ENCODE measurements around the gene CPLX3. TPM values are rescaled to one million over a fixed set of nuclear protein-coding genes. Genes with fewer than 3 reads are reported as not detected.

CPLX3 gene
- polyA plus RNA-seq, 2 of the 4 experiments (the other 2 are of a cell fraction) = not detected

GRCh38 chr15:74845581-74845980 lies 19.2 kb downstream of the CPLX3 start:
- FAIRE-seq (no peak), DNase-seq (ENCODE audit: low read depth in 1 of 2, low spot score in 1 of 2) (no peak), ATAC-seq (no peak)
- 96% methylated on average over 4 of the region's 4 CpGs for WGBS (ENCODE audit: missing lambda C conversion rate)
- Histone ChIP-seq H3K27ac (no peak overlapping the region), H3K4me3 (no peak overlapping the region), H3K4me1 (peaks cover 13% of the 10 kb centered on the region), H3K9me3 (no peaks in the 10 kb centered on the region), H3K4me2 (no peak overlapping the region)
- TF ChIP-seq HOXA7 (CRISPR knock-in tag; IDR thresholded peaks at IDR 0.05) = no peak
- no peak for TF ChIP-seq POLR2A (IDR thresholded peaks at IDR 0.05; ENCODE audit: low read length)
- no peak for TF ChIP-seq FOSB (CRISPR knock-in tag; IDR thresholded peaks at IDR 0.05)
- TF ChIP-seq ZSCAN20 (CRISPR knock-in tag; IDR thresholded peaks at IDR 0.05) = no peak
- TF ChIP-seq PHF8 (IDR thresholded peaks at IDR 0.05; ENCODE audit: borderline replicate concordance, low read depth) = no peak
- TF ChIP-seq ELK1 (IDR thresholded peaks at IDR 0.05; ENCODE audit: low read depth, low read length) = no peak
- no peak for TF ChIP-seq EHF (CRISPR knock-in tag; IDR thresholded peaks at IDR 0.05)
- no peak for TF ChIP-seq MAZ (IDR thresholded peaks at IDR 0.05; ENCODE audit: borderline replicate concordance, low read depth, low read length)
- TF ChIP-seq JUNB (IDR thresholded peaks at IDR 0.05) = no peak
- TF ChIP-seq HOXB13 (CRISPR knock-in tag; IDR thresholded peaks at IDR 0.05; ENCODE audit: low read depth) = no peak
- TF ChIP-seq RFX5 (IDR thresholded peaks at IDR 0.05) = no peak
- ChIA-PET CTCF (interaction anchor here (66.7 kb wide), 1 partner anchor 55 kb away, joined by 1908 read pairs; the partner anchor contains the start of genes CSK and LMAN1L), POLR2A (no interaction called here)

GRCh38 chr15:74847432-74847831 lies 21.0 kb downstream of the CPLX3 start:
- H3K4me2 ChIP-seq = no peak overlapping the region
- peaks cover 4% of the 10 kb centered on the region; the same call in 1 of the 3 replicates for H3K4me1 ChIP-seq
- WGBS (ENCODE audit: missing lambda C conversion rate) = 92% methylated on average over 3 of the region's 3 CpGs
- ATAC-seq (no peak), FAIRE-seq (no peak), DNase-seq (ENCODE audit: low read depth in 1 of 2, low spot score in 1 of 2) (no peak)
- no peak overlapping the region for H3K4me3 ChIP-seq
- ChIA-PET CTCF (interaction anchor here (0.9 to 66.7 kb wide), 3 partner anchors 54 to 103 kb away, joined by 3 to 1908 read pairs (median 6); partner anchors contain the start of genes CSK and LMAN1L), POLR2A (no interaction called here)
- no peak overlapping the region for H3K27ac ChIP-seq
- H3K9me3 ChIP-seq = no peaks in the 10 kb centered on the region
- TF ChIP-seq ESRRA (IDR thresholded peaks at IDR 0.05; ENCODE audit: borderline replicate concordance, low read length) = no peak
- no peak for TF ChIP-seq GATA3 (IDR thresholded peaks at IDR 0.05; ENCODE audit: borderline replicate concordance)
- TF ChIP-seq KDM5A (IDR thresholded peaks at IDR 0.05) = no peak
- no peak for TF ChIP-seq USF2 (IDR thresholded peaks at IDR 0.05)

- ATAC-seq (no peak), FAIRE-seq (no peak), DNase-seq (ENCODE audit: low read depth in 1 of 2, low spot score in 1 of 2) (no peak)
- Histone ChIP-seq H3K4me1 (no peaks in the 10 kb centered on the region), H3K27ac (no peak overlapping the region), H3K4me2 (no peak overlapping the region), H3K9me3 (no peaks in the 10 kb centered on the region), H3K4me3 (no peak overlapping the region)
- CTCF ChIA-PET = interaction anchor here (1.2 to 66.7 kb wide), 2 partner anchors 51 to 60 kb away, joined by 3 to 1908 read pairs; partner anchors contain the start of genes CSK and LMAN1L
- 95% methylated on average over 4 of the region's 4 CpGs for WGBS (ENCODE audit: missing lambda C conversion rate)
- no peak for TF ChIP-seq EP300 (IDR thresholded peaks at IDR 0.05)
- no peak for TF ChIP-seq ELK1 (IDR thresholded peaks at IDR 0.05; ENCODE audit: low read depth, low read length)
- no peak for TF ChIP-seq POLR2A (IDR thresholded peaks at IDR 0.05; ENCODE audit: low read length)
- TF ChIP-seq E2F6 (IDR thresholded peaks at IDR 0.05; ENCODE audit: borderline replicate concordance, low read depth) = no peak
- TF ChIP-seq HES2 (IDR thresholded peaks at IDR 0.05) = no peak
- TF ChIP-seq PBX3 (IDR thresholded peaks at IDR 0.05) = no peak
- TF ChIP-seq HOXA7 (CRISPR knock-in tag; IDR thresholded peaks at IDR 0.05) = no peak
- no peak for TF ChIP-seq POLR2AphosphoS2 (conservative IDR thresholded peaks at IDR 0.05; ENCODE audit: low read length)
- no peak for TF ChIP-seq ZFP36 (IDR thresholded peaks at IDR 0.05; ENCODE audit: borderline replicate concordance, partially characterized antibody)
- TF ChIP-seq HDAC2 (IDR thresholded peaks at IDR 0.05) = no peak
- TF ChIP-seq NPAS2 (CRISPR knock-in tag; IDR thresholded peaks at IDR 0.05; ENCODE audit: borderline replicate concordance) = no peak
- no peak for TF ChIP-seq CTCF (IDR thresholded peaks at IDR 0.05)
- no peak for TF ChIP-seq RCOR1 (IDR thresholded peaks at IDR 0.05; ENCODE audit: low read depth, low read length)
- TF ChIP-seq JUNB (IDR thresholded peaks at IDR 0.05) = no peak
- no peak for TF ChIP-seq RFX5 (IDR thresholded peaks at IDR 0.05)
- no peak for TF ChIP-seq HOXB13 (CRISPR knock-in tag; IDR thresholded peaks at IDR 0.05; ENCODE audit: low read depth)
- POLR2A ChIA-PET = no interaction called here
Measured at GRCh38 chr15:74850393-74850792, 24.0 kb downstream of the CPLX3 start.
